Measurements from ENCODE around the gene GDF15.

DNA sequence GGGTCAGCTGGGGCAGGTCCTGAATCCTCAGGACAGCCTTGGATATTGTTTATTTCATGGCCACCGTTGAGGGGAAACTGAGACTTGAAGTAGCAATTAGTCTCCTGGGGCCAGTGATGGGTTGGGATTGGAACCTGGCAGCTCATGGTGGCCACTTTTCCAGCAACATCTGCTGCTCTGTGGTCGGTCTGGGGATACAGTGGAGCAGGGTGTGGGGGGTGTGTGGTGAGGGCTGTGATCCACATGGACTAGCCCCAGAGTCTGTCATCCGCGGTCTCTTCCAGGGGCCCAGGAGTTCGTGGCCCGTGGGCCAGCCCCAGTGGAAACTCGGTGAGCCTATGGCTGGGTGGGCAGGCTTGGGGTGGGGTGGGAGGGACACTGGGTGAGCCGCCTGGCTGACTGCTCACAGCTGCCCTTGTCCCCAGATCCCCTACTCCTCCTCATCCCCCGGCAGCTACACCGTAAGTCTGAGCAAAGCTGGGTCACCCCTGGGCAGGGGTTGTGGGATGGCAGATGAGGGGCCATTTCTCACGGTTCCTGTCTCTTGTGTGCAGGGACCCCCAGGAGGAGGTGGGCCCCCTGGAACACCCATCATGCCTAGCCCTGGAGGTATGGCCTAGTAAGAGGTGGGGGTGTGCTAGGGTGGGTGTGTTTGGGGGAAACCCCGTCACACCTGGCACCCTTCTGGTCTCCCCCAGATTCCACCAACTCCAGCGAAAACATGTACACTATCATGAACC lies 46.5 kb downstream of the GDF15 start:
- no peak for TF ChIP-seq SP1 (IDR thresholded peaks at IDR 0.05)
- TF ChIP-seq BHLHE40 (IDR thresholded peaks at IDR 0.05; ENCODE audit: borderline replicate concordance) = no peak
- TF ChIP-seq SUZ12 (IDR thresholded peaks at IDR 0.05) = no peak
- no peak for TF ChIP-seq ELF4 (IDR thresholded peaks at IDR 0.05)
